WI38 (cell line): ENCODE data around the gene KIF3A.

Experiments
- H3K4me3 ChIP-seq: 2 replicates; pipeline ENCODE4 v1.5.1; 2011; ENCODE audit warnings: low read depth, mild to moderate bottlenecking, control low read depth, low read length
- CTCF ChIP-seq: IDR thresholded peaks from 2 replicates; pipeline ENCODE4 v1.5.1; 2012; ENCODE audit warnings: low read depth, mild to moderate bottlenecking, control low read depth, low read length

KIF3A gene

GRCh38 chr5:132770476-132771159 is 33.3 kb upstream of the KIF3A start:
- H3K4me3 ChIP-seq, result no peak overlapping the region
- TF ChIP-seq CTCF, result no peak

GRCh38 chr5:132768485-132768868 is 31.1 kb upstream of the KIF3A start:
- no peak overlapping the region for H3K4me3 ChIP-seq
- no peak for TF ChIP-seq CTCF

- H3K4me3 ChIP-seq, result no peak overlapping the region
- TF ChIP-seq CTCF, result no peak
Measured at GRCh38 chr5:132767150-132767549, 29.8 kb upstream of the KIF3A start.

- no peak for TF ChIP-seq CTCF
- no peak overlapping the region for H3K4me3 ChIP-seq
Measured at GRCh38 chr5:132766806-132767055, 29.4 kb upstream of the KIF3A start.

- no peak overlapping the region for H3K4me3 ChIP-seq
- no peak for TF ChIP-seq CTCF
Measured at GRCh38 chr5:132766020-132766805, 28.9 kb upstream of the KIF3A start.

- TF ChIP-seq CTCF, result no peak
- no peak overlapping the region for H3K4me3 ChIP-seq
Measured at GRCh38 chr5:132765311-132766019, 28.1 kb upstream of the KIF3A start.

GRCh38 chr5:132764671-132765238 is 27.4 kb upstream of the KIF3A start:
- H3K4me3 ChIP-seq, result no peak overlapping the region
- no peak for TF ChIP-seq CTCF
